SK-N-SH treated with all-trans-retinoic acid at 6 μM for 48 hours (cell line): ENCODE data around the gene SFMBT1.

Experiments used
- ATAC-seq: fragments of 200-7000 bp; cut with Tn5 transposase; 3 replicates; pipeline ENCODE4 v1.9.1; 2020; ENCODE audit warnings: mild to moderate bottlenecking, moderate library complexity
- ARNTL ChIP-seq: fragments of 450-650 bp; formaldehyde crosslinking; IDR thresholded peaks from 2 replicates; pipeline ENCODE4 v1.5.0; 2020; ENCODE audit warnings: low read depth, mild to moderate bottlenecking, moderate library complexity, borderline replicate concordance
- BACH2 ChIP-seq: fragments of 250-450 bp; sonication (Bioruptor Pico); IDR thresholded peaks from 2 replicates; pipeline ENCODE4 v1.9.0; 2021; ENCODE audit warnings: mild to moderate bottlenecking, borderline replicate concordance
- CSDC2 ChIP-seq: fragments of 250-450 bp; sonication (Bioruptor Pico); IDR thresholded peaks from 2 replicates; pipeline ENCODE4 v1.5.0; 2020; ENCODE audit warnings: mild to moderate bottlenecking, moderate library complexity
- ESRRG ChIP-seq: fragments of 250-450 bp; sonication (Bioruptor Pico); IDR thresholded peaks from 2 replicates; pipeline ENCODE4 v1.6.1; 2021; ENCODE audit warnings: mild to moderate bottlenecking
- GLIS3 ChIP-seq: fragments of 250-450 bp; sonication (Bioruptor Pico); IDR thresholded peaks from 2 replicates; pipeline ENCODE4 v1.5.0; 2020; ENCODE audit warnings: mild to moderate bottlenecking, moderate library complexity
- ISL1 ChIP-seq: fragments of 250-450 bp; sonication (Bioruptor Pico); IDR thresholded peaks from 2 replicates; pipeline ENCODE4 v2.1.2; 2022; ENCODE audit warnings: mild to moderate bottlenecking, moderate library complexity
- OSR1 ChIP-seq: fragments of 250-450 bp; sonication (Bioruptor Pico); IDR thresholded peaks from 2 replicates; pipeline ENCODE4 v1.8.0; 2022; ENCODE audit warnings: moderate library complexity, mild to moderate bottlenecking, inconsistent platforms
- PPARA ChIP-seq: fragments of 250-450 bp; sonication (Bioruptor Pico); IDR thresholded peaks from 2 replicates; pipeline ENCODE4 v1.5.0; 2020; ENCODE audit warnings: mild to moderate bottlenecking, borderline replicate concordance
- RARB ChIP-seq: fragments of 250-450 bp; sonication (Bioruptor Pico); IDR thresholded peaks from 2 replicates; pipeline ENCODE4 v1.8.0; 2021; ENCODE audit warnings: mild to moderate bottlenecking, moderate library complexity
- SNAI2 ChIP-seq: fragments of 250-450 bp; sonication (Bioruptor Pico); IDR thresholded peaks from 2 replicates; pipeline ENCODE4 v1.5.0; 2020; ENCODE audit warnings: mild to moderate bottlenecking, moderate library complexity
- TCF4 ChIP-seq: fragments of 250-450 bp; sonication (Bioruptor Pico); IDR thresholded peaks from 2 replicates; pipeline ENCODE4 v1.8.0; 2021; ENCODE audit warnings: mild to moderate bottlenecking, moderate library complexity, borderline replicate concordance
- TOX ChIP-seq: fragments of 250-450 bp; sonication (Bioruptor Pico); IDR thresholded peaks from 2 replicates; pipeline ENCODE4 v1.8.0; 2021; ENCODE audit warnings: mild to moderate bottlenecking, moderate library complexity, borderline replicate concordance
- ZC3H10 ChIP-seq: fragments of 250-450 bp; sonication (Bioruptor Pico); IDR thresholded peaks from 2 replicates; pipeline ENCODE4 v1.5.1; 2021; ENCODE audit warnings: mild to moderate bottlenecking, moderate library complexity
- ZFP3 ChIP-seq: fragments of 250-450 bp; sonication (Bioruptor Pico); IDR thresholded peaks from 2 replicates; pipeline ENCODE4 v1.5.0; 2020; ENCODE audit warnings: mild to moderate bottlenecking, moderate library complexity
- ZNF565 ChIP-seq: fragments of 450-650 bp; formaldehyde crosslinking; conservative IDR thresholded peaks from 2 replicates; pipeline ENCODE4 v1.5.0; 2020; ENCODE audit warnings: low read depth, mild to moderate bottlenecking, moderate library complexity
- ZNF70 ChIP-seq: fragments of 450-650 bp; formaldehyde crosslinking; IDR thresholded peaks from 2 replicates; pipeline ENCODE4 v1.5.0; 2020; ENCODE audit warnings: mild to moderate bottlenecking, moderate library complexity
- ZNF8 ChIP-seq: fragments of 450-650 bp; formaldehyde crosslinking; IDR thresholded peaks from 2 replicates; pipeline ENCODE4 v1.5.0; 2020; ENCODE audit warnings: mild to moderate bottlenecking, moderate library complexity
- TF ChIP-seq, protein P1 (sequence below): fragments of 250-450 bp; sonication (Bioruptor Pico); IDR thresholded peaks from 2 replicates; pipeline ENCODE4 v1.5.0; 2020; ENCODE audit warnings: mild to moderate bottlenecking, moderate library complexity
- TF ChIP-seq, protein P2 (sequence below): fragments of 250-450 bp; sonication (Bioruptor Pico); IDR thresholded peaks from 2 replicates; pipeline ENCODE4 v1.5.1; 2021; ENCODE audit warnings: mild to moderate bottlenecking, moderate library complexity
- TF ChIP-seq, protein P3 (sequence below): fragments of 250-450 bp; sonication (Bioruptor Pico); IDR thresholded peaks from 2 replicates; pipeline ENCODE4 v1.8.0; 2021; ENCODE audit warnings: low read depth, mild to moderate bottlenecking, moderate library complexity, borderline replicate concordance
- TF ChIP-seq, protein P4 (sequence below): fragments of 250-450 bp; sonication (Bioruptor Pico); IDR thresholded peaks from 2 replicates; pipeline ENCODE4 v1.5.1; 2020; ENCODE audit warnings: low read depth, mild to moderate bottlenecking, moderate library complexity
- TF ChIP-seq, protein P5 (sequence below): fragments of 250-450 bp; sonication (Bioruptor Pico); IDR thresholded peaks from 2 replicates; pipeline ENCODE4 v1.8.0; 2020; ENCODE audit warnings: mild to moderate bottlenecking, moderate library complexity, borderline replicate concordance

The SFMBT1 gene

DNA sequence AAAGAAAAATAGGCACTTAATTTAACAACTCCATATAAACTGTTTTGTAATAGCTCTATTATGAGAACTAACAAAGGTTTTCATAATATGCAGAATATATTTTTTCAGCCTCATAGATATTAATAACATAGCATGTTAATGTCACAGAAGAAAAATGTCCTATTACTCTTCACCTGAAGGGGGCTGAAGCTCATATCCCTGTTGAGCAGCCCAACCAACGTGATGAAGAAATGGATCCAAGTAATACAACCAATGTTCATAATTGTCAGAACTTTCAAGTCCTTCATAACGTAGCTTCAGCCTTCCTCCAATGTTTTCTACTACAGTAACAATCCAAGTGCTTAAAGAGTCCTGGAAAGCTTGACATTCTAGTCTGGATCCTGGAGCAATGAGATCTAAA lies 114.0 kb downstream of the SFMBT1 start:
- TF ChIP-seq, protein P1, sequence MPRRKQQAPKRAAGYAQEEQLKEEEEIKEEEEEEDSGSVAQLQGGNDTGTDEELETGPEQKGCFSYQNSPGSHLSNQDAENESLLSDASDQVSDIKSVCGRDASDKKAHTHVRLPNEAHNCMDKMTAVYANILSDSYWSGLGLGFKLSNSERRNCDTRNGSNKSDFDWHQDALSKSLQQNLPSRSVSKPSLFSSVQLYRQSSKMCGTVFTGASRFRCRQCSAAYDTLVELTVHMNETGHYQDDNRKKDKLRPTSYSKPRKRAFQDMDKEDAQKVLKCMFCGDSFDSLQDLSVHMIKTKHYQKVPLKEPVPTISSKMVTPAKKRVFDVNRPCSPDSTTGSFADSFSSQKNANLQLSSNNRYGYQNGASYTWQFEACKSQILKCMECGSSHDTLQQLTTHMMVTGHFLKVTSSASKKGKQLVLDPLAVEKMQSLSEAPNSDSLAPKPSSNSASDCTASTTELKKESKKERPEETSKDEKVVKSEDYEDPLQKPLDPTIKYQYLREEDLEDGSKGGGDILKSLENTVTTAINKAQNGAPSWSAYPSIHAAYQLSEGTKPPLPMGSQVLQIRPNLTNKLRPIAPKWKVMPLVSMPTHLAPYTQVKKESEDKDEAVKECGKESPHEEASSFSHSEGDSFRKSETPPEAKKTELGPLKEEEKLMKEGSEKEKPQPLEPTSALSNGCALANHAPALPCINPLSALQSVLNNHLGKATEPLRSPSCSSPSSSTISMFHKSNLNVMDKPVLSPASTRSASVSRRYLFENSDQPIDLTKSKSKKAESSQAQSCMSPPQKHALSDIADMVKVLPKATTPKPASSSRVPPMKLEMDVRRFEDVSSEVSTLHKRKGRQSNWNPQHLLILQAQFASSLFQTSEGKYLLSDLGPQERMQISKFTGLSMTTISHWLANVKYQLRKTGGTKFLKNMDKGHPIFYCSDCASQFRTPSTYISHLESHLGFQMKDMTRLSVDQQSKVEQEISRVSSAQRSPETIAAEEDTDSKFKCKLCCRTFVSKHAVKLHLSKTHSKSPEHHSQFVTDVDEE (CRISPR knock-in tag): no peak
- TF ChIP-seq, protein P2, sequence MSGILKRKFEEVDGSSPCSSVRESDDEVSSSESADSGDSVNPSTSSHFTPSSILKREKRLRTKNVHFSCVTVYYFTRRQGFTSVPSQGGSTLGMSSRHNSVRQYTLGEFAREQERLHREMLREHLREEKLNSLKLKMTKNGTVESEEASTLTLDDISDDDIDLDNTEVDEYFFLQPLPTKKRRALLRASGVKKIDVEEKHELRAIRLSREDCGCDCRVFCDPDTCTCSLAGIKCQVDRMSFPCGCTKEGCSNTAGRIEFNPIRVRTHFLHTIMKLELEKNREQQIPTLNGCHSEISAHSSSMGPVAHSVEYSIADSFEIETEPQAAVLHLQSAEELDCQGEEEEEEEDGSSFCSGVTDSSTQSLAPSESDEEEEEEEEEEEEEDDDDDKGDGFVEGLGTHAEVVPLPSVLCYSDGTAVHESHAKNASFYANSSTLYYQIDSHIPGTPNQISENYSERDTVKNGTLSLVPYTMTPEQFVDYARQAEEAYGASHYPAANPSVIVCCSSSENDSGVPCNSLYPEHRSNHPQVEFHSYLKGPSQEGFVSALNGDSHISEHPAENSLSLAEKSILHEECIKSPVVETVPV (CRISPR knock-in tag): no peak
- TF ChIP-seq, protein P3, sequence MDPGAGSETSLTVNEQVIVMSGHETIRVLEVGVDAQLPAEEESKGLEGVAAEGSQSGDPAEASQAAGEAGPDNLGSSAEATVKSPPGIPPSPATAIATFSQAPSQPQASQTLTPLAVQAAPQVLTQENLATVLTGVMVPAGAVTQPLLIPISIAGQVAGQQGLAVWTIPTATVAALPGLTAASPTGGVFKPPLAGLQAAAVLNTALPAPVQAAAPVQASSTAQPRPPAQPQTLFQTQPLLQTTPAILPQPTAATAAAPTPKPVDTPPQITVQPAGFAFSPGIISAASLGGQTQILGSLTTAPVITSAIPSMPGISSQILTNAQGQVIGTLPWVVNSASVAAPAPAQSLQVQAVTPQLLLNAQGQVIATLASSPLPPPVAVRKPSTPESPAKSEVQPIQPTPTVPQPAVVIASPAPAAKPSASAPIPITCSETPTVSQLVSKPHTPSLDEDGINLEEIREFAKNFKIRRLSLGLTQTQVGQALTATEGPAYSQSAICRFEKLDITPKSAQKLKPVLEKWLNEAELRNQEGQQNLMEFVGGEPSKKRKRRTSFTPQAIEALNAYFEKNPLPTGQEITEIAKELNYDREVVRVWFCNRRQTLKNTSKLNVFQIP (CRISPR knock-in tag): no peak
- TF ChIP-seq CSDC2 (no peak), SNAI2 (CRISPR knock-in tag) (no peak), ZFP3 (CRISPR knock-in tag) (no peak), ZNF70 (CRISPR knock-in tag) (no peak), TCF4 (no peak), OSR1 (CRISPR knock-in tag) (no peak)
- TF ChIP-seq, protein P4, sequence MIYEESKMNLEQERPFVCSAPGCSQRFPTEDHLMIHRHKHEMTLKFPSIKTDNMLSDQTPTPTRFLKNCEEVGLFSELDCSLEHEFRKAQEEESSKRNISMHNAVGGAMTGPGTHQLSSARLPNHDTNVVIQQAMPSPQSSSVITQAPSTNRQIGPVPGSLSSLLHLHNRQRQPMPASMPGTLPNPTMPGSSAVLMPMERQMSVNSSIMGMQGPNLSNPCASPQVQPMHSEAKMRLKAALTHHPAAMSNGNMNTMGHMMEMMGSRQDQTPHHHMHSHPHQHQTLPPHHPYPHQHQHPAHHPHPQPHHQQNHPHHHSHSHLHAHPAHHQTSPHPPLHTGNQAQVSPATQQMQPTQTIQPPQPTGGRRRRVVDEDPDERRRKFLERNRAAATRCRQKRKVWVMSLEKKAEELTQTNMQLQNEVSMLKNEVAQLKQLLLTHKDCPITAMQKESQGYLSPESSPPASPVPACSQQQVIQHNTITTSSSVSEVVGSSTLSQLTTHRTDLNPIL (CRISPR knock-in tag): no peak
- no peak for ATAC-seq

DNA sequence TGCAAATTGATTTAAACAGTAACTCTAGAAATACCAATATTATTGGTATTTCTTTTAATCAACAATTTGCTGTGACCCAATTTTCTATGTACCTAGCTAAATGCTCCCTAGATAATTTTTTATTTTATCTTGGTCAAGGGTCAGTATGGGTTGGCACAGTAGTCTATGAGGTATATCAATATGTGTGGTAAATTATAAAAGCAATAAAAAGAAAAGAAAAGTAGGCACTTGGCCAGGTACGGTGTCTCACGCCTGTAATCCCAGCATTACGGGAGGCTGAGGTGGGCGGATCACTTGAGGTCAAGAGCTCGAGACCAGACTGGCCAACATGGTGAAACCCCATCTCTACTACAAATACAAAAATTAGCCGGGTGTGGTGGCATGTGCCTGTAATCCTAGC lies 114.5 kb downstream of the SFMBT1 start:
- no peak for ATAC-seq
- TF ChIP-seq, protein P1 (CRISPR knock-in tag): no peak
- TF ChIP-seq ZNF8 (CRISPR knock-in tag): no peak
- no peak for TF ChIP-seq ARNTL (CRISPR knock-in tag)
- no peak for TF ChIP-seq ZC3H10 (CRISPR knock-in tag)
- no peak for TF ChIP-seq ESRRG
- no peak for TF ChIP-seq ZFP3 (CRISPR knock-in tag)
- no peak for TF ChIP-seq TOX
- TF ChIP-seq BACH2 (CRISPR knock-in tag): no peak
- TF ChIP-seq ISL1: no peak
- TF ChIP-seq, protein P3 (CRISPR knock-in tag): no peak

DNA sequence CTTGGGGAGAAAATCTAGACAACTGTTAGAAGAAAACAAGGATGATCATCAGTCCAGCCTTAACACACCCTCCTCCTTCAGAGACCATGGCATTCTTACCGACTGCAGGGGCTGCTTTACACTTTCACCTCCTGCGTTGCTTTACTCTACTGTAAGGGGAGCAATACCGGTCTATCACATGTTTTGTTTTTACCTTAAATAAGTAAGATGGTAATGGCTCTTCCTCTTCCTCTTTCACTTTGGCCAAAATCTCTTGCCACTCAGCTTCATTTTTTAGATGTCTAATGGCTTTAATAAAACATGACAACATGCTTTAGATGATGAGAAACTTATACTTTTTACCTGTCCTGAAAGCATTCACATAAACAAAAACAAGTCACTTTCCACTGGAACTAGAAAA lies 115.1 kb downstream of the SFMBT1 start:
- no peak for ATAC-seq
- TF ChIP-seq PPARA (CRISPR knock-in tag) (no peak), GLIS3 (CRISPR knock-in tag) (no peak), CSDC2 (no peak), RARB (CRISPR knock-in tag) (no peak), ZNF565 (CRISPR knock-in tag) (no peak), ARNTL (CRISPR knock-in tag) (no peak), ESRRG (no peak), ZC3H10 (CRISPR knock-in tag) (no peak), ZFP3 (CRISPR knock-in tag) (no peak), OSR1 (CRISPR knock-in tag) (no peak)
- TF ChIP-seq, protein P4 (CRISPR knock-in tag): no peak
- TF ChIP-seq, protein P5, sequence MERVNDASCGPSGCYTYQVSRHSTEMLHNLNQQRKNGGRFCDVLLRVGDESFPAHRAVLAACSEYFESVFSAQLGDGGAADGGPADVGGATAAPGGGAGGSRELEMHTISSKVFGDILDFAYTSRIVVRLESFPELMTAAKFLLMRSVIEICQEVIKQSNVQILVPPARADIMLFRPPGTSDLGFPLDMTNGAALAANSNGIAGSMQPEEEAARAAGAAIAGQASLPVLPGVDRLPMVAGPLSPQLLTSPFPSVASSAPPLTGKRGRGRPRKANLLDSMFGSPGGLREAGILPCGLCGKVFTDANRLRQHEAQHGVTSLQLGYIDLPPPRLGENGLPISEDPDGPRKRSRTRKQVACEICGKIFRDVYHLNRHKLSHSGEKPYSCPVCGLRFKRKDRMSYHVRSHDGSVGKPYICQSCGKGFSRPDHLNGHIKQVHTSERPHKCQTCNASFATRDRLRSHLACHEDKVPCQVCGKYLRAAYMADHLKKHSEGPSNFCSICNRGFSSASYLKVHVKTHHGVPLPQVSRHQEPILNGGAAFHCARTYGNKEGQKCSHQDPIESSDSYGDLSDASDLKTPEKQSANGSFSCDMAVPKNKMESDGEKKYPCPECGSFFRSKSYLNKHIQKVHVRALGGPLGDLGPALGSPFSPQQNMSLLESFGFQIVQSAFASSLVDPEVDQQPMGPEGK (CRISPR knock-in tag): no peak
